ENCODE results near the gene PI4KA.

Gene PI4KA

DNA sequence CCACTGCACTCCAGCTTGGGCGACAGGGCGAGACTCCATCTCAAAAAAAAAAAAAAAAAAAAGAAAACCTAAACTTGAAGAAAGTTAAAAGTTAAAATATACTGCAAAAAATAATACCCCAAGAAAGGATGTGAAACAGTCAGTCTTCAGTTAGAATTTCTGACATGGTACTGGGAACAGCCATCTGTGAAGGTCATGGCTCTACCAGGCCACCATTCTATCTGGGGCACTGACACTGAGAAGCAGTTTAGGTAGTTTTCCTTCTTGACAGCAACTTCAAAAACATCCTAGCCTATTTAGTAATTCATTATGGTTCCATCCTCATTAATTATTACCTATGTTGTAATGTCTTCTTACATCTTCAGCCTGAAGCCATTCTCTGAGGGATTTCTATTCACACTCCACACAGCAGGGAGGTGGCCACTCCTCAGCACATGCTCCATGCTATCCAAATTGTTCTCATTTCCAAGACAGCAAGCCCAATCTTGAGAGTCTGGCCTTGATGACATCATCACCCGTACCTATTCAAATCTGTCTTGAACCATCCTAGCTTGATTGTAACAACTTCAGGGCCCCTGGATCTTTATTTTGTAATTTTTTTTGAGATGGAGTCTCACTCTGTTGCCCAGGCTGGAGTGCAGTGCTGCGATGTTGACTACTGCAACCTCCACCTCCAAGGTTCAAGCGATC lies 46.5 kb downstream of the PI4KA start:
- Histone ChIP-seq H3K27me3 (replicated peaks) (no peaks in the 10 kb centered on the region), H3K4me3 (ENCODE audit: low read depth, low read length) (no peak overlapping the region), H3K27ac (no peak overlapping the region), H3K36me3 (replicated peaks) (peaks cover 31% of the 10 kb centered on the region)
- in situ Hi-C loops (cut with HindIII; ENCODE audit: low pct_ligation_motif_present, low sequenced_read_pairs), result no loop called here
- TF ChIP-seq, protein P1, sequence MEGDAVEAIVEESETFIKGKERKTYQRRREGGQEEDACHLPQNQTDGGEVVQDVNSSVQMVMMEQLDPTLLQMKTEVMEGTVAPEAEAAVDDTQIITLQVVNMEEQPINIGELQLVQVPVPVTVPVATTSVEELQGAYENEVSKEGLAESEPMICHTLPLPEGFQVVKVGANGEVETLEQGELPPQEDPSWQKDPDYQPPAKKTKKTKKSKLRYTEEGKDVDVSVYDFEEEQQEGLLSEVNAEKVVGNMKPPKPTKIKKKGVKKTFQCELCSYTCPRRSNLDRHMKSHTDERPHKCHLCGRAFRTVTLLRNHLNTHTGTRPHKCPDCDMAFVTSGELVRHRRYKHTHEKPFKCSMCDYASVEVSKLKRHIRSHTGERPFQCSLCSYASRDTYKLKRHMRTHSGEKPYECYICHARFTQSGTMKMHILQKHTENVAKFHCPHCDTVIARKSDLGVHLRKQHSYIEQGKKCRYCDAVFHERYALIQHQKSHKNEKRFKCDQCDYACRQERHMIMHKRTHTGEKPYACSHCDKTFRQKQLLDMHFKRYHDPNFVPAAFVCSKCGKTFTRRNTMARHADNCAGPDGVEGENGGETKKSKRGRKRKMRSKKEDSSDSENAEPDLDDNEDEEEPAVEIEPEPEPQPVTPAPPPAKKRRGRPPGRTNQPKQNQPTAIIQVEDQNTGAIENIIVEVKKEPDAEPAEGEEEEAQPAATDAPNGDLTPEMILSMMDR (IDR thresholded peaks at IDR 0.05; ENCODE audit: low read depth, low read length, missing control alignments), result no peak
- DNase-seq, result no peak

DNA sequence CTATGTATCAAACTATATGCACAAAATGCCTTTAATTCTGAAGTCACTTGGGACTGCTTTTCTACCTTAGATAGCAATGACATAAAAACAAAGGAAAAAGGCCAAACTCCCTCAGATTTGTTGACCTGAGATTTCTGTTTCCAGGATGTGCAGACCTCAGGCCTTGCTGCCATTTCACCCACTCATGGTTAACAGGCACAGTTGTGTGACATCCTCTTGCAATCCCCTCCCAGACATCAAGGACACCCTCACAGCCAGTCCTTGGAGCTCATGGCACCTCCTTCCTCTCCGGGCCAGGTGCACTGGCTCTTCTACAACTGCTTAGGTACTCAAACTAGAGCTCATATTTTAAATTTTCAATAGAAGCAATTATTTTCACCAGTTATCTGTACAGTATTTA lies 47.4 kb downstream of the PI4KA start:
- TF ChIP-seq, protein P1 (IDR thresholded peaks at IDR 0.05; ENCODE audit: low read depth, low read length, missing control alignments), result no peak

DNA sequence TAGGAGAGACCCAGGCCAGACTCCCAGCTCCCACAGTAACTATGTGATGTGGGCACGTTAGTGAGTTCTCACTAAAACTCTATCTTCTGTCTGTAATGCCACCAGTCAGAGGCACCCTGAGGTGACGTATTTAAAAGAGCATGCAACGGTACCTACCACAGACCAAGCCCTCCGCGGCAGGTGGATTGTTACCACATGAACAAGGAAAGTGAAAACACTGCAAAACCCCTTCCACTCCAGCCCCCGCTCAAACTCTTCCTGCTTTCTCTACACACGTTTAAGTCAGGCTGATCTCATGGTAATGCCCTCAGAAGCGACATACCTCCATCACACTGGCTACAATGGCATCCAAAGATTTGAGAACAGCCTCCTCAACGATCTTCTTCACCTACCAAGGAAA lies 48.0 kb downstream of the PI4KA start:
- Histone ChIP-seq H3K36me3 (replicated peaks) (peaks cover 30% of the 10 kb centered on the region), H3K27ac (no peak overlapping the region), H3K27me3 (replicated peaks) (no peaks in the 10 kb centered on the region), H3K4me3 (ENCODE audit: low read depth, low read length) (no peak overlapping the region)
- DNase-seq, result no peak
- TF ChIP-seq, protein P1 (IDR thresholded peaks at IDR 0.05; ENCODE audit: low read depth, low read length, missing control alignments), result no peak
- in situ Hi-C loops (cut with HindIII; ENCODE audit: low pct_ligation_motif_present, low sequenced_read_pairs), result no loop called here

More for the DNA sequence above, 47.4 kb downstream of the PI4KA start:
- in situ Hi-C loops (cut with HindIII; ENCODE audit: low pct_ligation_motif_present, low sequenced_read_pairs), result no loop called here
- DNase-seq, result no peak
- no peaks in the 10 kb centered on the region for H3K27me3 ChIP-seq (replicated peaks)
- no peak overlapping the region for H3K4me3 ChIP-seq (ENCODE audit: low read depth, low read length)
- no peak overlapping the region for H3K27ac ChIP-seq
- H3K36me3 ChIP-seq (replicated peaks), result peaks cover 31% of the 10 kb centered on the region

DNA sequence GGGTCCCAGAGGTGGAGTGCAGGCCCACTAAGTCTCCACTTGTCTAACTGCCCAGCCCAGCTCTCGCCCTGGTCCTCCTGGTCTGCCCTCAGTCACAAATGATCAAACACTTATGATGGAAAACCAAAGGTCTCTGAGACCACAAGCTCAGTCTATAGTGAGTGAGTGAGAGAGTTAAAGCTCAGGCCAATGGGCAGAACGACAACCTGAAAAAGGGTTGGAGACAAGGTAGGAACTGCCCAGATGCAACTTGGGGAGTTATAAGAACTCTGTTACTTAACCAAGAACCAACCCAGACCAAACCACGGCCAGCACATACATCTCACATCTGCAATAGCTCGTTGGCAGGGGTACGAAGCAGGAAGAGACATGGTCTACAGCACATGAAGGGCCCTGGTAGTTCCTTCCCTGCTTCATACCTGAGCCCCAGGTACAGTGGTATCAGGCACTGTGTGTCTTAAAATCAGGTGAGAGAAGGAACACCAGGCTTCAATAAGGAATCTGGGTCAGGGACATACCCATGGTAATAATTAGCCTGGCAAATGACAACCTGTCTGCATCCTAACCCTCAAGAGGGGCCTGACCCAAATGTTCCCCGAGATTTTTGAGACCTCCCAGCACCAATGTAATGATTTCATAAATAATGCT lies 48.9 kb downstream of the PI4KA start:
- Histone ChIP-seq H3K4me3 (ENCODE audit: low read depth, low read length) (no peak overlapping the region), H3K27me3 (replicated peaks) (no peaks in the 10 kb centered on the region), H3K27ac (no peak overlapping the region), H3K36me3 (replicated peaks) (peaks cover 36% of the 10 kb centered on the region)
- DNase-seq, result no peak
- in situ Hi-C loops (cut with HindIII; ENCODE audit: low pct_ligation_motif_present, low sequenced_read_pairs), result no loop called here
- TF ChIP-seq, protein P1 (IDR thresholded peaks at IDR 0.05; ENCODE audit: low read depth, low read length, missing control alignments), result no peak

DNA sequence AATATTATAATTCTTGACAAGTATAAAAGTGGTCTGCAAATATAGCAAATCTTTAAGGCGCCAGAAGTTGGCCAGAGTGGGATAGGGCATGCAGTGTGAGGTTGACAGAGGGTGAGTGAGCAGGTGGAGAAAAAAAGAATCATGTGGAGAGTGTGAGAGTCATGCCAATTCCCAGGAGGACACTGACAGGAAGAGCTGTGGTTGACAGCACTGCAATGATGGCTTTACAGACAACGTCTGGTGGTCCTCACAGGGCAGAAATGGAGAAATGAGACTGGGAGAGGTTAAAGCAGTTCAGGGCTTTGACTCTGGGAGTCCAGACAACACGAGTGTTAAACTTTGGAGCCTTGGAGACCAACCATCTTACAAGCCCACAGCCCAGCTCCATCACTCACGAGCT lies 49.8 kb downstream of the PI4KA start:
- in situ Hi-C loops (cut with HindIII; ENCODE audit: low pct_ligation_motif_present, low sequenced_read_pairs), result no loop called here
- DNase-seq, result no peak
- TF ChIP-seq, protein P1 (IDR thresholded peaks at IDR 0.05; ENCODE audit: low read depth, low read length, missing control alignments), result no peak
- Histone ChIP-seq H3K4me3 (ENCODE audit: low read depth, low read length) (no peak overlapping the region), H3K27me3 (replicated peaks) (no peaks in the 10 kb centered on the region), H3K36me3 (replicated peaks) (peaks cover 44% of the 10 kb centered on the region), H3K27ac (no peak overlapping the region)
